Keratinocyte (primary cell): ENCODE measurements around the gene LHFPL2.
A peak's percentile ranks its signal among the peaks of the same experiment; 100 is the strongest.

Source experiments
- EZH2 ChIP-seq: IDR thresholded peaks from one replicate; pipeline ENCODE4 v1.6.1; 2012; ENCODE audit warnings: inconsistent platforms, mild to moderate bottlenecking, low read length, moderate library complexity
- TF ChIP-seq, protein P1 (sequence below), 3 experiments: IDR thresholded peaks in 1 of 3; conservative IDR thresholded peaks in 1 of 3; optimal IDR thresholded peaks in 1 of 3; 2 replicates in 2 of 3; 3 replicates in 1 of 3; pipeline versions ENCODE3 to v1.5.1; 2011; ENCODE audit warnings: low read length in 3 of 3, mild to moderate bottlenecking in 3 of 3, moderate library complexity in 2 of 3, control low read depth in 1 of 3, inconsistent platforms in 1 of 3; ENCODE audit not compliant: insufficient read depth in 2 of 3; ENCODE audit errors: extremely low read depth in 1 of 3

GRCh38 chr5:78509884-78510769 lies 138.4 kb downstream of the LHFPL2 start:
- TF ChIP-seq, protein P1, sequence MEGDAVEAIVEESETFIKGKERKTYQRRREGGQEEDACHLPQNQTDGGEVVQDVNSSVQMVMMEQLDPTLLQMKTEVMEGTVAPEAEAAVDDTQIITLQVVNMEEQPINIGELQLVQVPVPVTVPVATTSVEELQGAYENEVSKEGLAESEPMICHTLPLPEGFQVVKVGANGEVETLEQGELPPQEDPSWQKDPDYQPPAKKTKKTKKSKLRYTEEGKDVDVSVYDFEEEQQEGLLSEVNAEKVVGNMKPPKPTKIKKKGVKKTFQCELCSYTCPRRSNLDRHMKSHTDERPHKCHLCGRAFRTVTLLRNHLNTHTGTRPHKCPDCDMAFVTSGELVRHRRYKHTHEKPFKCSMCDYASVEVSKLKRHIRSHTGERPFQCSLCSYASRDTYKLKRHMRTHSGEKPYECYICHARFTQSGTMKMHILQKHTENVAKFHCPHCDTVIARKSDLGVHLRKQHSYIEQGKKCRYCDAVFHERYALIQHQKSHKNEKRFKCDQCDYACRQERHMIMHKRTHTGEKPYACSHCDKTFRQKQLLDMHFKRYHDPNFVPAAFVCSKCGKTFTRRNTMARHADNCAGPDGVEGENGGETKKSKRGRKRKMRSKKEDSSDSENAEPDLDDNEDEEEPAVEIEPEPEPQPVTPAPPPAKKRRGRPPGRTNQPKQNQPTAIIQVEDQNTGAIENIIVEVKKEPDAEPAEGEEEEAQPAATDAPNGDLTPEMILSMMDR (optimal IDR thresholded peaks at IDR 0.05 in 1 of 3, IDR thresholded peaks at IDR 0.05 in 1 of 3, conservative IDR thresholded peaks at IDR 0.05 in 1 of 3; ENCODE audit: extremely low read depth in 1 of 3, insufficient read depth in 2 of 3, low read length in 3 of 3) = peak in 1 of 3 experiments; percentile 6
- TF ChIP-seq EZH2 = no peak
